ENCODE results near the gene DGKI.

DGKI gene

DNA sequence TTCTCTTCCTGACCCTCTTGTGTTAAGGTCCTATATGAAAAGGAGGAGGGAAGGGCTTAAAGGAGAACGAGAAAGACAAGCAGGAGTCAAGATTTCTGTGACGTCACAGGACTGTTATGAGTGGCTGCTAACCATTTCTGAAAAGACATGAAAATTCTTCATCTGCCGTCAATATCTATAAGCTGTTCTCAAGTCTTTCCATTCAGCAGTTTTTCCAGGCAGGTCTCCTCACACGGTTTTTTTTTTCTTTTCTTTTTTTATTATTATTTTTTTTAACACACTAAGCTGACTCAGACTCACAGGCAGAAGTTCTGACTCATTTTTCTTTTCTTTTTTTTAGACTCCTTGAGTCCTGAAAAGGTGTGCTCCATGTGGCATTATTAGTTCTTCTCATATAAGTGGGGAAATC is 72.0 kb downstream of the DGKI start:
- DNase-seq: no peak

DNA sequence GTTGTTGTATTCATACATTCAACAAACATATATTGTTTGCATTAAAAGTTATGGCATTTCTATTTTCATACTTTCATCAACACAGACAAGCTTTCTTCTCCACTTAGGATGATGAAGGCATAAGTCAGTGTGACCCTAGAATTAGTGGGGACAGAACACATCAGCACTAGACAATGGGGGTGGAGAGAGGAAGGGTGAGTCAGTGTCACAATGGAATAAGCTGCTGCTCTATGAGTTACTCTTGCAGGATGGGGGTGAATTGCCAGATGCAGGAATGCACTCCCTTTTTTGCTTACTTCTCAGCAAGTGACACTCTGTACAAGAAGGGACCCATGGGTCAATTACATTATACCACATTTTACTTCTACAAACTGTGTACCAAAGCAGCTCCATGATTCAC is 74.0 kb downstream of the DGKI start:
- DNase-seq: no peak

DNA sequence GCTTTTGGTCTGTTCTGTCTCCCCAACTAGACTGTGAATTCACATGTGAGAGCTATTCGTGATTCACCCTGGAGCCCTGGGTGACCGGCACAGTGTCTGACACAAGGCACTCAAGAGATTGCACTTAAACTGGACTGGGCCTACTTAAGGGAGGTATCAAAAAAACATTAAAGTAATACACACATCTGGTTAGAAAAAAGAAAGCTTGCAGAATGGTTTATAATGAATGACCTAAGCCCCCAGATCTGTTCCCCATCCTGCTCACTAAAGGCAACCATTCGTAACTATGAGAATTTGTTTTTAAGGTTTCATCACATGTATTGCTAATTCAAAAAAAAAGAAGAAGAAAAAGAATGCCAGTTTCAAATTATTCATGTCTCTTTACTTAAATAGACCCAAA is 74.5 kb downstream of the DGKI start:
- no peak for DNase-seq

- no peak for DNase-seq
Observed at GRCh38 chr7:137771679-137772078, 75.1 kb downstream of the DGKI start.

DNA sequence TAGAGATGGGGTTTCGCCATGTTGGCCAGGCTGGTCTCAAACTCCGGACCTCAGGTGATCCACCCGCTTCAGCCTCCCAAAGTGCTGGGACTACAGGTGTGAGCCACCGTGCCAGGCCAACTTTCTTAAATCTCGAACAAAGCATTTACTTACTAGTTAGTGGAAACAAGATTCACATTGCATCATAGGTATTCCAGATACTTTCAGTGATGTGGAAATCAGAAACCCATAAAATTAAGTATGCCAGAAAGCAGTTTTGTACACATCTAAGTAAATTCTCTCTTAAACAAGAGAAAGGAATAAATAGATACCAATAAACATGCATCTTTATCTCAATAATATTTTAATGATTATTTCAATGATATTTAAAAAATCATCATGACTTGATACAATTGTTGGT is 75.5 kb downstream of the DGKI start:
- no peak for DNase-seq

- DNase-seq: no peak
Observed at GRCh38 chr7:137768366-137768765, 78.4 kb downstream of the DGKI start.

DNA sequence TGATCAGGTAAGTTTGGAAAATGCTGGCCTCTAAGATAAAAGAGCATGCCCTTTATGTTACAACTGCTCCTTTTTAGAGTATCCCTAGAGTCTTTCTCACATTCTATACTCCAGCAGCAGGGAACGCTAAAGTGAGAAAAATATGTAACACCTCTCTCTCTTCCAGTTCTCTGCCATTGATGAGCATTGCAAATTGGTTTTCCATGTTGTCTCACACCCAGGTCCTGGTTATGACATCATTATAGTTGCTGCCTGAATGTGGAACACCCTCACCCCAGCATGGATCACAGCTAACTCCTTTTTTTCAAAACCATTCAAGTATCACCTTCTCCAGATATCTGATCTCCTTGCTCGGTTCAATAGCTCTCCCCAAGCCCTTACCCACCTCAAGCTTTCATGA is 84.4 kb downstream of the DGKI start:
- DNase-seq: no peak

DNA sequence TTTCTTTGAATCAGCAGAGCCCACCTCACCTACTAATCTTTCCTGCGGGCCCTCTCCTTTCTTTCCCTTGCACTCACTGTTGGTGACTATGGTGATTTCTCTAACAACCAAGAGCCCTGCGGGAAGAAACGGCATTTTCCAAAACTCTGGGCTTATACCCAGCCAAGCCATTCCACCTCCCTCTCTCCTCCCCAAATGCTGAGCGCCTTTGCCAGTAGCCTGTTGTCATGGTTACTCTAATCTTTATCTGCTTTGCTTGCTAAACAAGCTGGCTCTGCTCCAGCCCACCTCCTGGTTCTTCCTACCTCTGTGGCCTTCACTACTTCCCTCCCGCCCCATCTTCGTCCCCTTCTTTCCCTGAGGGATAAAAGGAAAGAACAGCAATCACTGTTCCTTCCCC is 86.7 kb downstream of the DGKI start:
- DNase-seq: no peak

GRCh38 chr7:137757146-137757925 is 89.4 kb downstream of the DGKI start:
- DNase-seq: no peak

DNA sequence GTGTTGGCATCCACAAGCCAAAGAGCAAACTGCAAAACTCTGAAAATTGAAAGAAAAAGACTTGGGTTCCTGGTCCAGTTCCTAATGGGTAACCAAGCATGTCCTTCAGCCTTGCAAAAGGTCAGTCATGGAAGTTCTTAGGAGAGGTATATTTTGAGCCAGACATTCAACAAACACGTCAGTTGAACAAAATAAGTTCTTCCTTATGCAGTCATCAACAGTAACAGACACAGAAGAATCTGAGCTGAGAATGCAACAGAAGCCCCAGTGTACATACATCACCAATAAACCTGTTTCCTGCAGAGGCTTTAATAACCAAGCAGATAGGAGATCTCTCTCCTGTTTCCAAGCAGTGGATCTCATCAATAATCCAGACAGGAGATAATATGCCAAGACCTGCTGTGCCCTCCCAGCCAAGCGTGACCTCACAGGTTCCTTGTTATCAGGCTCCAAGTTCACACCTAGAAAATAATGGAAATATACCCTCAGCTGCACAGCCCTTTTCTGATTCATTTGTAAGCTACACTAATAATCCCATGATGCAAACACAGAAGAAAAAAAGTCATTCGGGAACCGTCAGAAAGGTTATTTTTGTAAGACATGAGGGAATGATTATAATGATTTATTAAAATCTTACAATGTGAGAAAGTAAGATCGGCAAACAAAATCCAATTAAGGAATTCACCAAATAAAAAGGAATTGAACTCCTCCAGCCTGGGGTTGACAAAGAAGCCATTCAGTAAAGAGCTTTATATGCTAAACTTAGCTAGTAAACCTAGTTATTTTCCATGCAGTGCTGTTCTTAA is 90.7 kb downstream of the DGKI start:
- DNase-seq: no peak

GRCh38 chr7:137755427-137755826 is 91.3 kb downstream of the DGKI start:
- DNase-seq: no peak

DNA sequence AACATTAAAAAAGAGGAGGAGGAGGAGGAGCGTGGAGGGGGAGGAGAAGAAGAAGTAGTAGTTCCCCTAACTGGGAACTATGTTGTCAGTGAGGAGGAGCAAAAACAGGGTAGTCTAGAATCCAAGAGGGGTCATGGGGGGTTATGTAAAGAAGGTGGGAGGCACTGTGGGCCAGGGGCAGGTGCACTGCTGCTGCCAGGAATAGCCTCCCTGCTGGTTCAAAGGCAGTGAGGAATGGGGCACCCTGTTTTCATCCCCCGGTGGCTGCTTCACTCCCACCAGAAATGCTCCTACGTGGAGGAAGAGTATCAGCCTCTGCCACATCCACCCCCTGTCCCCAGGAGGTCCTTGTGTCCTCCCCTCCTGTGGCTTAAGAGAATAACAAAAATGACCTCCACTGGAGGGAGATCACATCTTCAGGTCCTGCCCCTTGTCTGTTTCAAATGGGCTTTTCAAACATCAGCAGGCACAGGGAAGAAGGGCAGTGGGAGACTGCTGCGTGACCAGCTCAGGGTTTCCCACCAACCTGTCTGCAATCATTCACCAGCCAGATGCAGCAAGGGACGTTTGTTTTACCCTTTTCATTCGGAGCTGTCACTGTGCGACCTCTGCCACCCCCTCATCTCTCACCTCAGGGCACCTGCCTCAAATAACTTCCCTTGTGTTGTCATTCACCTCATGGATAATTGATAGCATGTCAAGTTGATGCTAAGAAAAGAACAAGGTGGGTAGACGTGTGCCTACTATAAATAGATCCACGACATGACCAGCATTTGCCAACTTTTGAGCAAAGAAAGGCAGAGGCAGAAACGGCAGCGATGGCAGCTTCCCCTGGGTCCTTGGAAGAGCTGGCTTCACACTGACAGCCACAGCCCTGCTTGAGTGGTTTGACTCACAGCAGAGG is 92.6 kb downstream of the DGKI start:
- DNase-seq: no peak

GRCh38 chr7:137753575-137753947 is 93.2 kb downstream of the DGKI start:
- no peak for DNase-seq

DNA sequence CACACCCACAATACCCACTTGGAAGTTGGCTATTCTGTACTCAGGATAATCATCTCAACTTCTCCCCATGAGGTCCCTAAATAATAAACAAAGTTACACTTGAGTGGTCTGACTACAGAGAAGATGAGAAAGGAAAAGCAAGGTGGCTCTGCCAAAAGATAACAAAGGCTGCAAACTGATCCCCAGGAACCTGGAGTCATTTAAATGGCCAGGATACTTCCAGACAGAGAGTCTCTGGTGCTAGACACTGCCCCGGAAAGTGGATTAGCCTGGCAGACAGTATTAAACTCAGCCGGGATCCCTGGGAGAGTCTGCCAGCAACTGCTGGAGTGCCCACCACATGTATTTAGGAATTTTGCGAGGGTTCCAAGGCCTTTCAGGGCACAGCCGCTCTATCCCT is 93.7 kb downstream of the DGKI start:
- DNase-seq: no peak

- DNase-seq: no peak
Observed at GRCh38 chr7:137751361-137752009, 95.3 kb downstream of the DGKI start.

GRCh38 chr7:137747359-137748031 is 99.3 kb downstream of the DGKI start:
- DNase-seq: no peak

DNA sequence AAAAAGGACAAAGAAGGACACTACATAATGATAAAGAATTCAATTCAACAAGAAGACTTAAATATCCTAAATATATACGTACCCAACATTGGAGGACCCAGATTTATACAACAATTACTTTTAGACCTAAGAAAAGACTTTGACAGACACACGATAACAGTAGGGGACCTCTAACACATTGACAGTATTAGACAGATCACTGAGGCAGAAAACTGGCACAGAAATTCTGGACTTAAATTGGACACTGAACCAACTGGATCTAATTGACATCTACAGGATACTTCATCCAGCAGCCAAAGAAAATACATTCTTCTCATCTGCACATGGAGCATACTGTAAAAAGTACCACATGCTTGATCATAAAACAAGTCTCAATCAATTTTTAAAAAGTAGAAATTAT is 103.8 kb downstream of the DGKI start:
- DNase-seq: no peak

DNA sequence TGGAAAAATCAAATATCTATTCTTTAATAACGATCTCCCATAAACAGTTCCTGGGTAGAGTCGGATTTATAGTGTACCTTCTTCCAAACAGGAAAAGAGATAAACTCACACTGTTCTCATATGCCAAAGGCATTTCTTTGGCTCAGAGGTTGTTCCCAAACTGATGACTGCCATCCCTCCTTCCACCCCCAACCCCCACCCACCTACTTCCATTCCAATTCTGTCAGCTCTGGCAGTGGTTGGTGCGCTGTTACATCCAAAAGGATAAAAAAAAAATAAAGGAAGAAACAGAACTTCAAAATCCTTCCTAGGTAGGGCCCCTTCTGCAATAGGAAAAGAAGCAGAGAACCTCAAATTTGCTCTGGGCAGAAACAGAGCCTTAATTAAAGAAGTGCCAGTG is 104.7 kb downstream of the DGKI start:
- no peak for DNase-seq

GRCh38 chr7:137741443-137741842 is 105.3 kb downstream of the DGKI start:
- no peak for DNase-seq

DNA sequence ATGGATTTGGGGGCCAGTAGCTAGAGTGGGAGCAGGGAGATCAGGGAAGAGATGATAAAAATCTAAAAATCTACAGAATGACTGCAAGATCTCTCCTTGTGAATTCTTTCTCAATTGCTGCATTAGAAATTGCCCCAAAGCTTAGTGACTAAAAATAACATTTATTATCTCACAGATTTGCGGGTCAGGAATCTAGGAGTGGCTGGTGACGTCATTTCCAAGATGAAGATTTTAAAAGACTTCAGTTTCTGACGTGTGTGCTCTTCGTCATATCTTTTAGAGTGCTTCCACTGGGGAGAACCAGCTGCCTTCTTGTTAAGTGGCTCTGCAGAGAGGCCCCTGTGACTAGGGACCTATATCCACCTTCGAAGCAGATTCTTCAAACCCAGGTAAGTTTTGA is 112.6 kb downstream of the DGKI start:
- no peak for DNase-seq

DNA sequence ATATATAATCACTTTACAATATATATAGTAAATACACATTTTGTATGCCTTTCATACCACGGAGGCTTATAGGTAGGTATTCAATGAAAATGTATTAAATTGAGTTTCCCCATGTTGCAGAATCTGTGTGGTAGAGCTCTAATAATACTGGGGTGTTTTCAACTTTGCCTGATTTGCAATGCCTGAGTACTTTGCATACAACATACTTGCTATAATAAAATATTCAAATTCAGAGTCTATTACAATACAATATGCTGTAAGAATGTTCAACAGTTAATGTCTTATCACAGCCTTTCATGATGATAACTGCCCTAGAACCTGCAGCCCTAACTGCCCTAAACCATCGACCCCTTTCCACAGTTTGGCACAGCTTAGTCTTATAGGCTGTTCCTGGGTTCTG is 114.6 kb downstream of the DGKI start:
- DNase-seq: no peak

DNA sequence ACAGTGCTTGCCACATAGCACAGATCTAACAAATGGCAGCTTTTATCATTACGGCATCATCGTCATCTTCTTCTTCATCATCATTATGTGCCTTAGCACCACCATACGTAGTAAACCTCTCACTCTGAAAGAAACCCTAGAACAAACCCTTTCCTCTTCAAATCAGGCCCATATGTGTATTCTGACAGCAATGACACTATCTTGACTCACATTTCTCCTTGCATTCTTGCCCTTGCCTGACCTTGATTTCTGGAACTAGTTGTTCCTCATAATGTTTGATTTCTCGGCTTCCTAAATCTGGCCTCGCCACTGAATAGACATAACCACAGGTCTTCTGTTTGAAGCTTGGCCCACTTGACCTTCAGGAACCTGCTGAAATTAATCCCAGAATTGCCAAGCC is 115.3 kb downstream of the DGKI start:
- DNase-seq: no peak
